SK-N-DZ (cell line): ENCODE data around the gene ASCL1. TPM values are rescaled to one million over a fixed set of nuclear protein-coding genes. Genes with fewer than 3 reads are reported as not detected.

Source experiments
- DNase-seq: peaks from one replicate; pipeline ENCODE4 v3.0.0-alpha.2; 2015; ENCODE audit warnings: low spot score
- polyA plus RNA-seq, 2 experiments: library from polyadenylated mRNA; depleted of rRNA; stranded (reverse); fragments of >200 nt; gene quantifications; 2 replicates each; pipeline ENCODE4 v1.2.3, GENCODE V29; 2014

Gene ASCL1
- polyA plus RNA-seq (2014; cell fraction: cytosol; rRNA removed), result 317 and 369 TPM in 2 replicates
- polyA plus RNA-seq (2014; cell fraction: nucleus; rRNA removed), result 169 and 203 TPM in 2 replicates

DNA sequence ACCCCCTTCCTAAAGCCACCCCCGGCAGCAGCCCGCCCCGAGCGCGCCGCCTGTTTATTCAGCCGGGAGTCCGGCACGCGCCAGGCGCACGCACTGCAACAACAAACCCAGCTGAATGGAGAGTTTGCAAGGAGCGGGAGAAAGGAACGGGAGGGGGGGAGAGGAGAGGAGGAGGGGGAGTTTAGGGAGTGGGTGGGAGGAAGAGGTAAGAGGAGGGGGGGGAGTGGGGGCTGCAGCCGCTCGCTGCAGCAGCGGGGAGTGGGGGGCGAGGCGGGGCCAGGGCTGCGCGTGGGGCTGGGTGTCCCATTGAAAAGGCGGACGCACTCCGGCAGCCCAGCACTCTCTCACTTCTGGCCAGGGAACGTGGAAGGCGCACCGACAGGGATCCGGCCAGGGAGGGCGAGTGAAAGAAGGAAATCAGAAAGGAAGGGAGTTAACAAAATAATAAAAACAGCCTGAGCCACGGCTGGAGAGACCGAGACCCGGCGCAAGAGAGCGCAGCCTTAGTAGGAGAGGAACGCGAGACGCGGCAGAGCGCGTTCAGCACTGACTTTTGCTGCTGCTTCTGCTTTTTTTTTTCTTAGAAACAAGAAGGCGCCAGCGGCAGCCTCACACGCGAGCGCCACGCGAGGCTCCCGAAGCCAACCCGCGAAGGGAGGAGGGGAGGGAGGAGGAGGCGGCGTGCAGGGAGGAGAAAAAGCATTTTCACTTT lies at the start of gene ASCL1:
ASCL1 (plus strand) TSS at position 336 of the 712 bp plus-strand sequence. CDS start 571 bp downstream, outside the sequence.
- peak; percentile 92 for DNase-seq

DNA sequence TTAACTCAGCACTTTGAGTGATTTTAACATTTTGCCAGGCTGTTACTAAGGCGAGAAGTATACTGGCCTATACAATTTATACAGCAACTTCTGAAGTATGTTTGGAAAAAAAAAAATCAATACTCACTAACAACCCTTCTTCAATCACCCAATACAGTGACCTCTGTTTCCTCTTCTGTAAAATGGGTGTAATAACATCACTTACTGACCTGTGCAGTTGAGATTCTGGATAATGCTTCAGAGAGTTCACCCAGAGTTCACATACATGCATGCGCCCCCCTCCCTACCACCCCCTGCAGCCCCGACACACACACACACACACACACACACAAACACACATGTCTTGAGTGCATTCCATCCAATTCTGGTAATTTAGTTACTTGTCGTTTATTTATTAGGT lies 49.6 kb upstream of the ASCL1 start:
- DNase-seq, result no peak

DNA sequence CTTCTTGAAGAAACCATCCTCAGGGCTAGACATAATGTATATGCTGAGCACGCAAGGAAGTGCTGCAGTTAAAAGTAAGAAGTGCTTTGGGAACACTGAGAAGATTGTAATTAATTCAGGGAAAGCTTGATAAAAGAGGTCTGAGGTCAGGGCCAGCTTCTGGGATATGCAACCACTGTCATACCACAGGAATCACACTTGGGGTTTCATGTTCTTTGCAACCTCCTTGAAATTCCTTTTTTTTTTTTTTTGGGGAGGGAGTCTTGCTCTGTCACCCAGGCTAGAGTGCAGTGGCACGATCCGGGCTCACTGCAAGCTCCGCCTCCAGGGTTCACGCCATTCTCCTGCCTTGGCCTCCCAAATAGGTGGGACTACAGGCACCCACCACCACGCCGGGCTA lies 47.3 kb upstream of the ASCL1 start:
- no peak for DNase-seq

DNA sequence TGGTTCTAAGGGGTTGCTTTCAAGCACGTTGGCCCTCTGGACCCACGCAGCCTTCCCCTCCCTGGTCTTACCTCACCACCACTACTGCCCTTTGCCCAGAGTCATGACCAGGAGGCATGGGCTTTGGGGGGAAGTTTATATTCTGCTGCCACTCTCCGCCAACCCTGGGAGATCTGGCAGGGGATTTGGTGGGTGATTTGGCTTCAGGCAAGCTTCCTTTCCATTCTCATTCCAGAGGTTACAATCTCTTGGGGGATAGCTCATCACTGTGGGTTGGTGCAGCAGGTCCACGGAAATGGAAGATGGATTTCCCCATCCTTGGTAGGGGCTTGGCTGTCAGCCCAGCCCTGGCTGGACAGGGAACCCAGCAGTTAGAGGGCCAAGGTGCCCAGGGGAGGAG lies 46.7 kb upstream of the ASCL1 start:
- no peak for DNase-seq

DNA sequence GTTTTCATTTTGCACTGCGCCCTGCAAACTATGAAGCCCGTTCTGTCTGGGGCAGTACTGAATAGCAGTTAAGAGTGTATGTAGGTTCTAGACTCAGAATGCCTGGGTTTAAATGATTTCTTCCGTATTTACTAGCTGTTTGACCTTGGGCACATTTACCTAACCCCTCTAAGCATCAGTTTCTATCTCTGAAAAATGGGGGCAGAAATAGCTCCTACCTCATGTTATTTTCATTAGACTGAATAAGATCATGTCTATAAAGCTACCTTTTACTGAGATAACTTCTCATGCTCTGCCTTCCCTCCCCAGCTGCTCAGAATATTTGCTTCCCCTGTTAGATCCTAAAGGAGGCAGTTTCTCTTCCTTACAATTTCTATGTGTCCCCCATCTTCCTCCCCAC lies 46.2 kb upstream of the ASCL1 start:
- DNase-seq, result no peak

DNA sequence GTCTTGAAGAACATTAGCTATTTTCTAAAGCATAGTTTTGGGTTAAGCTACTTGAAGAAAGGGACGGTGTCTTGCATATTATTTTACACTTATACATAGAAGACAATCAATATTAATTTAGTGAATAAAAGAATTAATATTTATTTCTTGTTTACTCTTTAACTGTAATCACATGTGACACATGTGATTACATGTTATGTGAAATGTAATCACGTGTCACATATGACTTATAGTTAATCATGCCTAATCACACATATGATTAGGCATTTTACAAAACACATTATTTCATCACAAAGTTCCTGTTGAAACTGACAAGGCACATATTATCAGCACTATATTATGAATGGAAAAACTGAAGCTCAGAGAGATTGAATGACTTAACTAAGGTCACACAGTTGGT lies 45.2 kb upstream of the ASCL1 start:
- DNase-seq, result no peak

DNA sequence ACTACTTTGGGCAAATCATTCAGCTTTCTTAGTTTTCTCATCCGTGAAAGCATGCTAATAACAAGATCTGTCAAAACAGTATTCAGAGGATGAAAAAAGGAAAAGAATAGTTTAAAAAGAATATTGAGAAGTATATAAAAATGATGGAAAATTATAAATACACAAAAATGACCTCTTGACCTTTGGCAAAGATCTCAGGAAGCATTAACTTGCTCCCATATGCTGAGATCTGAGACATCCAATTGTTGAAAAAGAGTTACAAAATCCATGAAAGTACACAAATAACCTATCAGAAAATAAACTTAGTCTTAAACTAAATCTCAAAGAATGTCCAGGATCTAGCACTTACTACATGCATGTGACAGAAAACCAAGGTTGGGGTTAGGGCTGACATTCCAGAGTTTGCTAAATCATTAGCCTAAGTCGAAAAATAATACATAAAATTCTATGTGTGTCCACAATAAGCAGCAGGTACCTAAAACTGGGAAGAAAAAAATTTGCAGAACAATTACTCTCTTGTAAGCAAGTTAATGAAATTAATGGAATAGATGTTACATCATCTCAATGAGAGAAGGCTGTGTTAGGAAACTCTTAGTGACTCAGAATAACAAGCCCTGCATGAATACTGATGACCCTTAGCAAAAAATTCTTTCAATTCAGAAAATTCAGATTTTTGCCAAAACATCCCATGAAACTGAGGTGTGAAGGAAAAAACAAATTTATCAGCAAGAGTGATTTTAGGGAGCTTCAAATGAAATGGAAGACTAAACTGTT lies 43.8 kb upstream of the ASCL1 start:
- DNase-seq, result no peak

DNA sequence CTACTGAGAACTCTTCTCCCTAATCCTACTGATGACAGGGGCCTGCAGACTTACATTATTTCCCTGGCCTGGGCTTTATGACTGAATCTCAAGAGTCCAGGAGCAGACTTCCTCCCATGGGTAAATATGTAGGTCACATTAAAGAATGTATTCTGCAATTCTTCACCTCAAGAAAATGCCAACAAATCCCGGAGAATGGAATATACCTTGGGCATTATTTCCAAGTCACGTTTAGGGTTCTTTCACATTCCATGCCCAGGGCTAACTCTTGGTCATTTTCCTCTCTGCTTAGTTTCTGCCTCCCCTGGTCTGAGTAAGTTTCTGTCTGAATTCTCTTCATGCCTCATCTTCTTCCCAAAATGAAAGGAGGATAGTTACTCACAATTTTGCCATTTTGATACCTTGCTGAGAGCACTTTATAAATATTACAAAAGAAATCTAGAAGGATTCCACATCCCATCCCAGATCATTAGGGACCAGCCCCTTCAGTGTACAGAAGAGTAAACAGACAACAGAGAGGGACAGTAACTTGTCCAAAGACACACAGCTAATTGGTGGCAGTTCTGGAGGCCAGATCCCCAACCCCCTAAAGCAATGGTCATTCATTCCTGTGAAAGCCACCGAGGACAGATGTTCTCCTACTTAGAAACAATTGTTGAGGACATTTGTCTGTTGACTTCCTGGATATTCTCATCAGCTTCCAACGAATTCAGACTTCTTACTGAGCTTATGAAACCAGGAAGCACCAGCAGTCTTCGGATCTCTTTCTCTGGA lies 41.0 kb upstream of the ASCL1 start:
- no peak for DNase-seq

DNA sequence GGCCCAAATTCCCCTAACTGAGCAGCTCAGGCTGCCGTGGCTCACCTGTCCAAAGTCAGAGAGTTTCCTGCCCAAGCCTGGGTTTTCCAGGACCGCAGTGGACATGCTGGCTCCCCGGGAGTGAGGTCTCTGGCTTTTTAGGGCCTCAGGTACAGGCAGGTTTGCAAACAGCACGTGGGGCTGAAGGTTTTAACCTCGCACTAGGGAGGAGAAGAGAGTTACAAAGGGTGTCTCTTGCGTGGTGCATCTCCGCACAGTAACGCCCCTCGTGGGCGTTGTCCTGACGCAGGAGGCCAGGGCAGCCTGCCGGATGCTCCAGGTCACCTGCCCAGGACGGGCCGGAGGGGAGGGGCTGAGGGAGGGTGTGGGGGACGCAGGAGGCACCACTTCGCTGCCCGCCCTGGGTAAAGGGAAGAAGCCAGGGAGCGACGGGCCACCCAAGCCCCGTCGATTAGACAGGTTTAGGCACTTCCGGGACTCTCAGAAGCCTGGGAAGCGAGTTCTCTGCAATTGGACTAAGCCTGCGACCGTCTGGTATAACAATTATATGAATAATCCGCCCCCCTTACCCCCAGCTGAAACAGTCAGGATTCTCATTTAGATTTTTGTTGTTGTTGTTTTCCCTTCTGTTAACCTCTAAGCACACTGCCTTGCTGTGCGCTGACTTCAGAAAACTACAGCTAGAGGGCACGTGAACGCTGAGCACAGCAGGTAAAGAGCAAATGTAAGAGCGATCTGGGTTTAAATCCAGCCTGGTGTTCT lies 40.3 kb upstream of the ASCL1 start, which contains the start of gene PAH:
PAH (minus strand) TSS at position 219 of the 762 bp plus-strand sequence; CDS start at position 105, 114 bp downstream.
- peak; percentile 29 for DNase-seq

DNA sequence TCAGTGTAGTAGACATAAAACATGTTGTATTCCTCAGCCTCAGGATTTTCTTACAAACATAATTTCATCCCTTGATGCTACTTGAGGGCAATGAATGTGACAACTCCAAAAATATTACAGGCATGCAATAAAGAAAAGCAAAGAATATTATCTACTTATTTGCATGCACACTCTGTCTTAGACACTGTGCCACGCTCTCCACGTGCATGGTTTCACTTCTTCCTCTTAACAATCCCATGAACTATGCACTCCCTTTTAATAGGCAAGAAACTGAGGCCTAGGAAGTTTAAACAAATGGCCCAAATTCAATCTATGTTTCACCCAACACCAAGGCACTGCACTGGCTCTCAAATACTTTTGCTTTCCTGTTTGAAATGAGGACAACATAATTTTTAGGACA lies 38.6 kb upstream of the ASCL1 start:
- DNase-seq, result no peak

DNA sequence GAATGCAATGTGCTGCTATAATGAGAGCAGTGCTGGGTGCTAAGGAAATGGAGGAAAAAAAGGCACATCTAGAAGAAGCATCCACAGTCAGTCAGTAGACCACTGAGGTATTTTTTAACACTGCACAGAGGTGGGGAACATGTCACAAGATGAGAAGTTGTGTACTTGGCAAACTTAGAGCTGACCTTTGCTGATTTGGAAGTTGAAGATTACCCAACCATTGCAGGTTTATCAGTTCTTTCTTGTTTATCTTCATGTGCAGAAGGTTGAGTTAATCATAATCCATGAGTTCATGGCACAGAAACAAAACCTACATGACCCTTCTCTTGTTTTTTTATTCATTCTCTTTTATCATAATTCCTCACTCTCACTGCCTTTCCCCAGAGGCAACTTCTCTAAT lies 37.2 kb upstream of the ASCL1 start:
- no peak for DNase-seq

DNA sequence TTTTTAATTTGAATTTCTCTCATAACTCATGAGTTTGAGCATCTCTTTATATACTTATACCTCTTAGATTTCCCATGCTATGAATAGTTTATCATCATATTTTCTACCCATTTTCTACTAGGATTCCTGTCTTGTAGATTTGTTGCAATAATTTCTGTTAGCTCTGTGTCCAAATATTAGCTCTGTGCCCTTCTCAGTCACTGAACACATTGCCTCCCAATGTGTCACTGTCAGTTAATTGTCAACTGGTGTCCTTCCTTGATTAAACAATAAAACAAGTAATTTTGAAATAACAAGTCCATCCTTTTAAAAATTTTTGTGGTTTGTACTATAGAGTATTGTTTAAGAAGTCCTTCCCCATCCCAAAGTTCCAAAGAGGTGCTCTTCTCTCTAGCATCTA lies 36.2 kb upstream of the ASCL1 start:
- no peak for DNase-seq

DNA sequence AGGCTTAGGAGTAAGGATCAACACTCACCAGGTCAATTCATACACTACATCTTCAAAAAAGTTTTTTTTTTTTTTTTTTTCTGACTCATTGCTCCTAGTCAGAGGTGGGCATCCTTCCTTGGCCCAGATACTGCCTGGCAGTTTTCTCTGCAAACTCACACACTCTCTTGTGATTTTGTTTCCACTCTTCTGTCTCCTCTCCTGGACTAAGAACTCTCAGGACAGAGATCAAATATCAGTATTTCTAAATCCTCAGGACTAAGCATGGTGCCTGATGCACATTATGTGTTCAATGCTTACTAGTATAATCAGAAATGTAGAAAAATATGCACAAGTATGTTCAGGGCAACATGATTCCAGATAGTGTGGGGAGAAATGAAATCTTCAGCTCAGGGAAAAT lies 30.3 kb upstream of the ASCL1 start:
- no peak for DNase-seq

DNA sequence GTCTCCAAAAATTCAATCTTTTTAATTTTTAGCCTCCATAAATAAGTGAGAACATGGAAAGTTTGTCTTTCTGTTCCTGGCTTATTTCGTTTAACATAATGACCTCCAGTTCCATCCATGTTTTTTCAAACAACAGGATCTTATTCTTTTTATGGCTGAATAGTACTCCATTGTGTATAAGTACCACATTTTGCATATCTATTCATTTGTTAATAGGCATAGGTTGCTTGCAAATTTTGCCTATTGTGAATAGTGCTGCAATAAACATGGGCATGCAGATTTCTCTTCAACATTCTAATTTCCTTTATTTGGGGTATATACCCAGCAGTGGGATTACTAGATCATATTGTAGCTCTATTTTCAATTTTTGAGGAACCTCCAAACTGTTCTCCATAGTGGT lies 24.3 kb upstream of the ASCL1 start:
- no peak for DNase-seq

DNA sequence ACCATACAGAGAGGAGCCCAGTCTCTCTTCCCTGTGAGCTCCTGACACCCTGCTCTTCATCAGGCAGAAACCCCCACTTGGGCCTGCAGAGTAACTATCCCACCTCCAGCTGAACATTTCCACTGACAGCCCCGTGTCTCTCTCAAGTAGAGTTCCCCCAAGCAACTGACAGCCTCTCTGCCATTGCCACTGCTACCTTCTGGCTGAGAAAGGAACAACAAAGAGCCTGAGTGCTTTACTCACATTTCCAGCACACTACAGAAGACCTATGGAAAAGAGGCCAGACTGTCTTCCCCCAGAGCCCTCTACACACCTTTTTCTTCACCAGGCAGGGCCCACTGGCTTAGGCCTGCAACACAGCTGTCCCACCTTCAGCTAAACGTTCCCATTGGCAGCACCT lies 18.4 kb upstream of the ASCL1 start:
- no peak for DNase-seq

DNA sequence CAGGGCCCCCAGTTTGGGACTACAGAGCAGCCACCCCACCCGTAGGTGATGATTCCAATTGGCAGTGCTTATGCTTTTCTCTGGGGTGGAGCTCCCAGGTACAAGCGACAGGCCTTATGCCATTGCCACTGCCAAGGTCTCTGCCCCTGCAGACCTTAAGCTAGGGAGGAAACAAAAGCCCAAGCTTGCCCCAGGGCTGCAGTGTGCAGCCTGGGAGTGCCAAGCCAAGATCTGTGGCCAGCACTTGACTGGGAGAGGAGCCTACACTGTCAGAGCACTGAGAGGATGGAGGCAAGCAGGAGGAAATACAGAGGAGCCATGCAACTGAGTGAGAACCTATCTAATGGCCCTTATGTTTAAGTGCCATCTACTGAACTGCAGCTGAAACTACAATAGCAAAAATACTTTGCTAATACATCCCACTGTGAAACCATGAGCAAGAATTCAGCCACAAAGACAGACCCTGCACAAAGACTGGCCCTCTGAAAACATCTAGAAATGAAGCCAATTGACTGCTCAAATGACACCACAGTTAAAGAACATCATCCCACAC lies 17.7 kb upstream of the ASCL1 start:
- no peak for DNase-seq

DNA sequence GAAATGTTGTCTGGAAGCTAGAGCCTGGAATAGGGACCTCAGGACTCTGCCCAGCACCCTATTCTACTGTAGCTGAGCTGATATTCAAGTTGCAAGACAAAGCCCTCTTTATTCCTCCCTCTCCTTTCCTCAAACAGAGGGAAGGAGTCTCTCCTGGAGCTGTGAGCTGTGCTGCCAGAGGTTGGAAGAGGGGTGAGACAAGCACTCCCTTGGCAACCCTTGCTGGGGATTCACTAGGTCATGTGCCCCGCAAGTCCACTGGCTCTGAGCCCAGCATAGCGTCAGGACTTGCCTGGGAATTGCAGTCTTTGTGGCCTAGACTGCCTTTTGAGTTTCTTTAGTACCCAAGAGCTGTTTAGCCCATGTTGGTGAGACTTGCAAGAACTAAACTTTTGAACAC lies 11.4 kb upstream of the ASCL1 start:
- no peak for DNase-seq

DNA sequence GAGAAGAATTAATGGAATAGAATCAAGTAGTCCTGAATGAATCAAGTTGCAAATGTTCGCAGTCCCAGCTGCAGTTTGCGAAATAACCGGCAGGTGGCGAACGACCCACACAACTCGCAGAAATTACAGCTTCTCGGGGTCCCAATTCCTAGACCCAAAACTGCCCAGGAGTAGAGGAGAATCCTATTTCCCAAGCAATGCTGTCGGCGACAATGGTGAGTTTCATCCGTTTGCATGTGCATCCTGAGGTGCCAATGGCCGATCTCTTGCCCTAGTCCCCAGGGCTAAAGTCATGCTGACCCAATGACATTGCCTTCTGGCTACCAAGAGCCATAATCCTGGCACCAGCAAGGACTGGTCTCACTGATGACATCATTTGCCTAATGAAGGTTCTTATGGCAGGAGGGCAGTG lies 8.5 kb upstream of the ASCL1 start:
- peak; percentile 70 for DNase-seq

DNA sequence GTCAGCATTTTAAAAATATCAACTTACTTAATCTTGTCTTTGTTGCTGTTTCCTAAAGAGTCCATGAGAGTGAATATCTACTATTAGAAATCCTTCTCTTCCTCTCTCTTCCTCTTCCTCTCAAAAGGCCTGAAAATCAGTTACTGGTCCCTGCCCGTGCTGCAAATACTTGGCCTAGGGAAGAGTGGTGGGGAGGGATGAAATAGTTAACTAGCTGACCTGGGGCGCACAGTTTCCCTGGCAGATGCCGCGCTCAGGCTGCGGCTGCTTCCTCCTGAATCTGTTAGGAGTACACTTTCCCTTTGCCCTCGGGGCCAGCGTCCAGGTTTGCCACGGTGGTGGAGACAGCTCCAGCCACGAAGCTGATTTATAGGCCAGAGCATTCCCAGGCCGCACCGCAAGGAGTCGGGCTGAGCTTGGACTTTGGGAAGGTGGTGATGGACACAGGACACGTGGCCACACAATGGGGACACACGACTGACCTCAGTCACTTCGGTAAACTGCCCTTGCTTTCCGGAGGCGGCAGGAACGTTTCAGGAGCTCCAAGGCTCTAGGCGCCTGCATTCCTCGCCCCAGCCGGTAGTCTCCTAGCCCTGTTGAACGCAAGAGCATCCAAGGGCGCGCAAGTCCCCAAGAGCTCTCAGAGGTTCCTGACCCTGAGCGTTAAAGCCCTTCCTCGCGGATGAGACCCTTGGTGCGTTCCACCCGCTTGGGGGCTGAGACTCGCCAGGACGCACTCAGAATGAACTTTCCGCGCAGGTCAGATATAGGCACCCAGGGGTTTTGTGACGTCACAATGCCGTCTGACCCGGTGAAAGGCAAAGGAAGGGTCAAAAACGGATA lies 7.1 kb upstream of the ASCL1 start:
- DNase-seq, result no peak

DNA sequence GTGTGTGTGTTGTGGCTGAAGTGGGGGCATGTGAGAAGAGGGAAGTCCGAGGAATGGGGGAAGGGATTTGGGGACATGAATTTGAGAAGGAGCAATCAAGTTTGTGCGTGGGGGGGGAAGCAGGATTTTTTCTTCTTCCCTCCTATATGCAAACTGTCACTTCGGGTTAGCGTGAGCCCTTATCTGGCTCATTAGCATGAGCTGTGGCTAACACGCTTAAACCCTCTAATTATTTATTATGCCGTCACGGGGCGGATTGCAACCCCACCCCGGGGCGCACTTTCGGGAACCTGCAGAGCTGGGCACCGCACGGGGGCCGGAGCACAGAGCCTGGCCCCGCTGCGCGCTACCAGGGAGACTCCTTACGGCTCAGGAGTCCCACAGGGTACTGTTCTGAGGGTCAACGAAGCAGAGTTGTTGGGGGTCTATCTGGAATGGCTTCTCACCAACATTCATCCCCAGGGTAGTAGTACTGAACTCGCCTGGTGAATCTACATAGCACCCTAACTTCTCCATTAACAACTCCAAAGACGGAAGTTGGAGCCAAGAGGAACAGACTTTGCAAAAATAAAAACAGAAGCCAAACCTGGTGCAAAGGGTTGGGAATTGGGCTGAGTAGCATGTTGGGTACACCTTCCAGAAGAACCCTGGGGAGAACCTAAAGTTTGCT lies 6.4 kb upstream of the ASCL1 start:
- DNase-seq, result no peak
